ENCODE results near the gene CLIC4. TPM values are rescaled to one million over a fixed set of nuclear protein-coding genes. Genes with fewer than 3 reads are reported as not detected.

The CLIC4 gene
- total and polyA plus RNA-seq, 2 of the 8 experiments (the other 6 are each of a cell fraction or from before 2014, with no cell fraction given) = 77.5 to 293 TPM

DNA sequence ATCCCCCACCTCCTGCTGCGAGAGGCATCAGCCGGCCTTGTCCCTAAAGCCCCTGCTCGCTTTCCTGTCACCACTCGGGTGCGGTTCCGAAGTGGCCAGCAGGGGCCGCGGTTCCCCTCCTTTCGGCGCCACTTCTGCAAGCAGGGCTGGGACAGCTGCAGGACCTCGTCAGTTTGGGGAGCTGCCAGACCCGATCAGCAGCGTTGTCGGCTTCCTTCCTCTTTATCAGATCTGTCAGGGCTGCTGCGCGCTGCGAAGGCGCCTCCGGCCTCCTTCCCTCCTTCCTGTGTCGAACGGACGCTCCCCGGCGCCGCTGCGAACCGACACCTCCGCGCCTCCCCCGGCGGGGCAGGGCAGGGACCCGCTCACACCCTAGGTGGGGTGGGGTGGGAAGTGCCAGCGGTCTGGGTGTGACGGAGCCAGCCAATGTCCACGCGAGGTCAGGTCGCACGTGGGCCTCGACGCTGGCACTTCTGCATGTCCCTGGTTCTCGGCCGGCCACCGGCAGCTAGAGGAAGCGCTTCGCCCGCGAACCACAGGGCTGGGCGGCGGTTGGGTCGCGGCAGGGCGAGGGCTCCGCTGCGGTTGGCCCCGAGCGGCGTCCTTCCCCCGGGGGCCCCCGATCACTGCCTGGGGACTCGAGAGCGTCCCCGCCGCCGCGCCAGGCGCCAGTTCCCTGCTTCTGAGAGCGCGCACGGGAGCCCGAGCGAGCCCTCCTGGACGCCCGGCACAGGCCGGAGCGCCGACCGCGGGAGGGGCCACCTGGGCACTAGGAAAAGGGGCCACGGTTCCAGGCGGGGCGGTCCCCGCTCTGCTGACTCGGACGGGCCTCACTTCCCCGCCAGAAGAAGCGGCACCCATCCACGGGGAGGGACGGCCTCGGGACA, 103.0 kb downstream of the CLIC4 start (continued):
- no peak for TF ChIP-seq KDM5A (IDR thresholded peaks at IDR 0.05; ENCODE audit: low read length)
- TF ChIP-seq TCF12 (IDR thresholded peaks at IDR 0.05; ENCODE audit: low read depth, low read length) = no peak
- TF ChIP-seq RAD21 (IDR thresholded peaks at IDR 0.05 in 1 of 2, conservative IDR thresholded peaks at IDR 0.05 in 1 of 2; ENCODE audit: low read depth in 2 of 2, low read length in 2 of 2) = peak; percentile 87 to 90
- no peak for TF ChIP-seq RFX5 (IDR thresholded peaks at IDR 0.05; ENCODE audit: borderline replicate concordance, low read depth, low read length)
- TF ChIP-seq SP1 (IDR thresholded peaks at IDR 0.05; ENCODE audit: low read depth, low read length) = no peak
- peak; percentile 39; the same call in 1 of the 2 replicates for TF ChIP-seq SUZ12 (IDR thresholded peaks at IDR 0.05; ENCODE audit: low read length)
- TF ChIP-seq, protein P1, sequence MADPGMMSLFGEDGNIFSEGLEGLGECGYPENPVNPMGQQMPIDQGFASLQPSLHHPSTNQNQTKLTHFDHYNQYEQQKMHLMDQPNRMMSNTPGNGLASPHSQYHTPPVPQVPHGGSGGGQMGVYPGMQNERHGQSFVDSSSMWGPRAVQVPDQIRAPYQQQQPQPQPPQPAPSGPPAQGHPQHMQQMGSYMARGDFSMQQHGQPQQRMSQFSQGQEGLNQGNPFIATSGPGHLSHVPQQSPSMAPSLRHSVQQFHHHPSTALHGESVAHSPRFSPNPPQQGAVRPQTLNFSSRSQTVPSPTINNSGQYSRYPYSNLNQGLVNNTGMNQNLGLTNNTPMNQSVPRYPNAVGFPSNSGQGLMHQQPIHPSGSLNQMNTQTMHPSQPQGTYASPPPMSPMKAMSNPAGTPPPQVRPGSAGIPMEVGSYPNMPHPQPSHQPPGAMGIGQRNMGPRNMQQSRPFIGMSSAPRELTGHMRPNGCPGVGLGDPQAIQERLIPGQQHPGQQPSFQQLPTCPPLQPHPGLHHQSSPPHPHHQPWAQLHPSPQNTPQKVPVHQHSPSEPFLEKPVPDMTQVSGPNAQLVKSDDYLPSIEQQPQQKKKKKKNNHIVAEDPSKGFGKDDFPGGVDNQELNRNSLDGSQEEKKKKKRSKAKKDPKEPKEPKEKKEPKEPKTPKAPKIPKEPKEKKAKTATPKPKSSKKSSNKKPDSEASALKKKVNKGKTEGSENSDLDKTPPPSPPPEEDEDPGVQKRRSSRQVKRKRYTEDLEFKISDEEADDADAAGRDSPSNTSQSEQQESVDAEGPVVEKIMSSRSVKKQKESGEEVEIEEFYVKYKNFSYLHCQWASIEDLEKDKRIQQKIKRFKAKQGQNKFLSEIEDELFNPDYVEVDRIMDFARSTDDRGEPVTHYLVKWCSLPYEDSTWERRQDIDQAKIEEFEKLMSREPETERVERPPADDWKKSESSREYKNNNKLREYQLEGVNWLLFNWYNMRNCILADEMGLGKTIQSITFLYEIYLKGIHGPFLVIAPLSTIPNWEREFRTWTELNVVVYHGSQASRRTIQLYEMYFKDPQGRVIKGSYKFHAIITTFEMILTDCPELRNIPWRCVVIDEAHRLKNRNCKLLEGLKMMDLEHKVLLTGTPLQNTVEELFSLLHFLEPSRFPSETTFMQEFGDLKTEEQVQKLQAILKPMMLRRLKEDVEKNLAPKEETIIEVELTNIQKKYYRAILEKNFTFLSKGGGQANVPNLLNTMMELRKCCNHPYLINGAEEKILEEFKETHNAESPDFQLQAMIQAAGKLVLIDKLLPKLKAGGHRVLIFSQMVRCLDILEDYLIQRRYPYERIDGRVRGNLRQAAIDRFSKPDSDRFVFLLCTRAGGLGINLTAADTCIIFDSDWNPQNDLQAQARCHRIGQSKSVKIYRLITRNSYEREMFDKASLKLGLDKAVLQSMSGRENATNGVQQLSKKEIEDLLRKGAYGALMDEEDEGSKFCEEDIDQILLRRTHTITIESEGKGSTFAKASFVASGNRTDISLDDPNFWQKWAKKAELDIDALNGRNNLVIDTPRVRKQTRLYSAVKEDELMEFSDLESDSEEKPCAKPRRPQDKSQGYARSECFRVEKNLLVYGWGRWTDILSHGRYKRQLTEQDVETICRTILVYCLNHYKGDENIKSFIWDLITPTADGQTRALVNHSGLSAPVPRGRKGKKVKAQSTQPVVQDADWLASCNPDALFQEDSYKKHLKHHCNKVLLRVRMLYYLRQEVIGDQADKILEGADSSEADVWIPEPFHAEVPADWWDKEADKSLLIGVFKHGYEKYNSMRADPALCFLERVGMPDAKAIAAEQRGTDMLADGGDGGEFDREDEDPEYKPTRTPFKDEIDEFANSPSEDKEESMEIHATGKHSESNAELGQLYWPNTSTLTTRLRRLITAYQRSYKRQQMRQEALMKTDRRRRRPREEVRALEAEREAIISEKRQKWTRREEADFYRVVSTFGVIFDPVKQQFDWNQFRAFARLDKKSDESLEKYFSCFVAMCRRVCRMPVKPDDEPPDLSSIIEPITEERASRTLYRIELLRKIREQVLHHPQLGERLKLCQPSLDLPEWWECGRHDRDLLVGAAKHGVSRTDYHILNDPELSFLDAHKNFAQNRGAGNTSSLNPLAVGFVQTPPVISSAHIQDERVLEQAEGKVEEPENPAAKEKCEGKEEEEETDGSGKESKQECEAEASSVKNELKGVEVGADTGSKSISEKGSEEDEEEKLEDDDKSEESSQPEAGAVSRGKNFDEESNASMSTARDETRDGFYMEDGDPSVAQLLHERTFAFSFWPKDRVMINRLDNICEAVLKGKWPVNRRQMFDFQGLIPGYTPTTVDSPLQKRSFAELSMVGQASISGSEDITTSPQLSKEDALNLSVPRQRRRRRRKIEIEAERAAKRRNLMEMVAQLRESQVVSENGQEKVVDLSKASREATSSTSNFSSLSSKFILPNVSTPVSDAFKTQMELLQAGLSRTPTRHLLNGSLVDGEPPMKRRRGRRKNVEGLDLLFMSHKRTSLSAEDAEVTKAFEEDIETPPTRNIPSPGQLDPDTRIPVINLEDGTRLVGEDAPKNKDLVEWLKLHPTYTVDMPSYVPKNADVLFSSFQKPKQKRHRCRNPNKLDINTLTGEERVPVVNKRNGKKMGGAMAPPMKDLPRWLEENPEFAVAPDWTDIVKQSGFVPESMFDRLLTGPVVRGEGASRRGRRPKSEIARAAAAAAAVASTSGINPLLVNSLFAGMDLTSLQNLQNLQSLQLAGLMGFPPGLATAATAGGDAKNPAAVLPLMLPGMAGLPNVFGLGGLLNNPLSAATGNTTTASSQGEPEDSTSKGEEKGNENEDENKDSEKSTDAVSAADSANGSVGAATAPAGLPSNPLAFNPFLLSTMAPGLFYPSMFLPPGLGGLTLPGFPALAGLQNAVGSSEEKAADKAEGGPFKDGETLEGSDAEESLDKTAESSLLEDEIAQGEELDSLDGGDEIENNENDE (IDR thresholded peaks at IDR 0.05; ENCODE audit: insufficient replicate concordance, low read length) = no peak
- TF ChIP-seq GTF2F1 (IDR thresholded peaks at IDR 0.05; ENCODE audit: borderline replicate concordance, low read depth, low read length) = no peak
- no peak for TF ChIP-seq BCL11A (IDR thresholded peaks at IDR 0.05; ENCODE audit: low read depth in 2 of 2, low read length in 2 of 2)
